CD4-positive, alpha-beta T cell treated with Interleukin-12 subunit alpha and Interleukin-12 subunit beta, for 1 hour (primary cell): ENCODE data around the gene MBP.

Experiments used
- DNase-seq: peaks from one replicate; pipeline ENCODE4 v3.0.0-alpha.2; 2020

MBP gene

GRCh38 chr18:77132369-77133050 lies at the start of gene MBP:
Gene MBP (minus strand): TSS chr18:77132783. CDS start chr18:77105261, 27,522 bp downstream.
- peak; percentile 70 for DNase-seq

DNA sequence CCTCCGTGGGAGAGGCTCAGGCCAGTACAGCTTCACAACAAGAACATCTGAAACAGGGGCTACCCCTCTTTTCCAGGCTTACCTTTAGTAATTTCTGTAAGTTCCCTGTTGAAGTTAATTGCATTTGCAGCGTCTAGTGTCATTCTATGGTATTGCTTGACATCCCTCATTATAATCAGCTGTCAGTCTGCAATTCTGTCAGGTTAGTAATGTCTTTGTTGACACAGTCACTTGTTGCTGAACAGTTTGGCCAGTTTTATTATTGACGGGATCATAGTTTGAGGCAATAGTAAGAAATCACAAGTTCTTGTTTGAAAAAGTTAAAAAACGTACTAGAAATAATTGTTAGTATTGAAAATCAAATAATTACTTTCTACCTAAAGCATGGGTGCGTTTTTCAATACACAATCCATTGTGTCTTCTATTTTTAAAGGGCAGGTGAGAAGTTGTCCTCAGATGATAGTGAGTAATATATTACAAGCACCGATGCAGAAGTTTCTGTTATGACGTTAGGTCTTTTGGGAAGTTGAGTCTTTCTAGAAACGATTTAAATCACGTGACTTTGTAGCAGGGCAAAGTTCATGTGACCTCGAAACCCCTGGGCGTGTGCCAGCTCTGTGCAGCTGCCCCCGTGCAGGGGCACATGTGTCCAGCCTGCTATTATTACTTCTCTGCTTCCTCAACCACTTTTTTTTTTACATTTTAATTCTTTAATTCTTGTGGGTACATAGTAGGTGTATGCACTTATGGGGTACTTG lies 49.5 kb upstream of the MBP start:
- no peak for DNase-seq

DNA sequence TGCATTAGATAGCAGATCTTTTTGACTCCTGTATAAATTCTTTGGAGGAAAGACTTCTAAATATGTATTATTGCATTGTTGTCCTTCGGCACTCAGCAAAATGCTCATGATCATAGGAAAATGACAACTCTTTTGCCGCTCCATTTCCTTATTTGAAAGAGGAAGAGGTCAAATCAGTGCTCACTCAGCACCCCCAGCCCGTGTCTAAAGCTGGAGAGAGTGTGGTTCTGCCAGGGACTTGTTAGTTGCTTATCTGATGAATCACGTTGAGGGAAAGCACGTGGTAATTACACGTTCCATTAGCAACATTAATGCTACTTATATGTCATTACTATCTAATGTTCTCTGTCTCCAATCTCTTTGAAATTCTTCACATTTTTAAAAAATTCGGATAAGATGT lies 46.0 kb upstream of the MBP start:
- peak; percentile 5 for DNase-seq

DNA sequence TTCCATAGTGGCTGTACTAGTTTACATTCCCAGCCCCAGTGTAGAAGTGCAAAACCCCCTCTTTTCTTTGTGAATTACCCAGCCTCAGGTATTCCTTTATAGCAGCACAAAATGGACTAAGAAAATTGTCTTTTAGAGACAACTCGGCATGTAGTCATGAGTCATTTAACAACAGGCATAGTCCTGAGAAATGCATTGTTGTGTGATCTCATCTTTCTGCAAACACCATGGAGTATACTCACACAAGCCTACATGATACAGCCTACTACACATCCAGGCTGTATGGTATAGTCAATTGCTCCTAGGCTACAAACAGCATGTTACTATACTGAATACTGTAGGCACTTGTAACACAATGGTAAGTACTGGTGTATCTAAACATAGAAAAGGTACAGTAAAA lies 44.4 kb upstream of the MBP start:
- no peak for DNase-seq

DNA sequence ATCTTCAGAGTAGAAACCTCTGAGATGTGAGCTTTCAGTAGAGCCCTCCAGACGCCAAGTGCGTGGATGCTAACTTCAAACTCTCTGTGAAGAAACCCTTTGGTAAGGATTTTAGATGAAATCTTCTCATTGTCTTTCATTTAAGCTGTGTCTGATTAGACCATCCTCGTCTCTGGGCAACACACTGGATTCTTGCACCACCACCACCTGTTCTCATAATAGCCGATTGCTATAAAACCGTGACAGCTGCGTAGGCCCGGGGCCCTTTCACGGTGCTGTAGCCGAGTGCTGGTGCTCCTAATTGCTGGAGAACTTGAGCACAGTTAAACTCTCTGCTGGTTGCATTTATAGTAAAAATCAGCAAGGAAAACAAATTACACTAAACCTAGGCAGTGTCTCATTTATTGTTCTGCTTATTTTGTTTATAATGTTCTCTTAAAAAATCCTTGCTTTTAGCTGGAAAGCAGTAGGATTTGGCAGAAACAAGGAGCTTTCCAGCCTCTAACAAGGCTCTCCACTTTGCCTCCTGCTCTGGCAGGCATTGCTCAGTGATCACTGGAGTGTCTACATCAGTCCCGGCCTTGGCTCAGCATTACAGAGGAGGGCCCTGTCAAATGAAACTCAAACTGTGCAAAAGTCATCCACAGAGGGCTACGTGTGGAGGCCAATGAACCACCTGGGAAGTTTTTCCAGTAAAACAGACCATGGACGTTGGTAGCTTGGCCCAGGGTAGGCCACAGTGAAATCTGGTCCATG lies 40.9 kb upstream of the MBP start:
- DNase-seq: no peak

DNA sequence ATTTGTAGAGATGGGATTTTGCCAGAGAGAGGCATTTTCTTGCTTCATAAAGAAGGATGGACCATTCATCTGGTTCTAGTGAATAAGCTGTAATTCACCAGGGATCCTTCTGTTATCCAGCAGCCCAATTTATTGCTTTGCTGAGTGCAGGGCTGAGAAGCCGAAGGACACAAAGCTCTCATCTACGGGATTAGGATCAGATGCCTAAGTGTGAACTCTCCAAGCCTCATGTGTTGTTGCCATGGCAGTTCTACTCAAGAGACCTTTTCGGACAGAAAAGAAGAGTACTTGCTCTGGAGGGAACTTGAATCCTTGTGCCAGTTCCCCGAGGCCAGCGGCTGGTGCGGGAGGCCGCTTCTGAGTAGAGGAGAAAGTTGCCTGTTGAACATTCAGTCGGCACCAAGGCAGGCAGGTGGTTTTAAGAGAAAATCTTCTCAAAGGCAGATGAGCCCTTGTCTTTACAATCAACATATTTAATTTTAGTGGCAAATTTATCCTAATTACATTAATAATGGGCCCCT lies 38.4 kb upstream of the MBP start:
- no peak for DNase-seq

DNA sequence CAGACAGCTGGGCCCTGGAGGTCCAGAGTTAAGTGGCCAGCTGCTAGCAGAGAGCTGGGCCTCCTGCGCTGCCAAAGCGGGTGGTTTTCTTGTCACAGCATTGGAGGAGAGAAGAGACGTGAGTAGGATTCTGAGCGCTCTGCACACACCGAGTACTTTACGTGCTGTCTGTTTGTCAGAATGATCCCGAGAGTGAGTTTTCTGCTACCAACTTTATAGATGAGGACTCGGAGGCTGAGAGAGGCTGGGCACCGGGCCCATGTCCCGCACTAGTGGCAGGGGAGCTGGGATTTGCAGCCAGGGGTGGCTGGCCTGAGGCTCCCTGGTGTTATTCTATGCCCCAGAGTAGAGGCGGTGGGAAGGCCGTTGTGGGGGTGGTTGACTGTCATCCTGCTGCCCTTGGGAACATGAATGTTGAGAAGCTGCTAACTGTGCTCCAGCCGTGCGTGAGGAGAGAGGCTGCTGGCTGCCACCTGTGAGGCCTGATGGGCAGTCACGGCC lies 36.3 kb upstream of the MBP start:
- no peak for DNase-seq

DNA sequence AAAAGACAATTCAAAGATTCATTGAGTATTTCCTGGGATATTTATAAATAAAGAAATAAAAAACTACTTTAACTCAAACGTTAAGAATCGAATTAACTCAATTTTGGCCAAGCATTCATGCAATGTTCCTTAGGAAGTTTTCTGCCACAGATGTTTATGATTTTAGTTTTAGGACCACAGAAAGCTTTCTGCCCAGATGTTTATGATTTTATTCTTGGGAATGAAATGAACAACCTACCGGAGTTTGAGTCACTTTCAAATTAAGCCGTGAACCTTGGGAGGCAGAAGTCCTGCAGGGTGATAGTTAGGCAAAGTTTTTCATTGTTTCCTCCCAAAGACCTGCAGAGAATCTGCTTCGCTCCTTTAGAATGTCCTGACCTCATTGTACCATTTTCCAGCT lies 34.7 kb upstream of the MBP start:
- no peak for DNase-seq

- no peak for DNase-seq
Measured at GRCh38 chr18:77166523-77166922, 33.9 kb upstream of the MBP start.

DNA sequence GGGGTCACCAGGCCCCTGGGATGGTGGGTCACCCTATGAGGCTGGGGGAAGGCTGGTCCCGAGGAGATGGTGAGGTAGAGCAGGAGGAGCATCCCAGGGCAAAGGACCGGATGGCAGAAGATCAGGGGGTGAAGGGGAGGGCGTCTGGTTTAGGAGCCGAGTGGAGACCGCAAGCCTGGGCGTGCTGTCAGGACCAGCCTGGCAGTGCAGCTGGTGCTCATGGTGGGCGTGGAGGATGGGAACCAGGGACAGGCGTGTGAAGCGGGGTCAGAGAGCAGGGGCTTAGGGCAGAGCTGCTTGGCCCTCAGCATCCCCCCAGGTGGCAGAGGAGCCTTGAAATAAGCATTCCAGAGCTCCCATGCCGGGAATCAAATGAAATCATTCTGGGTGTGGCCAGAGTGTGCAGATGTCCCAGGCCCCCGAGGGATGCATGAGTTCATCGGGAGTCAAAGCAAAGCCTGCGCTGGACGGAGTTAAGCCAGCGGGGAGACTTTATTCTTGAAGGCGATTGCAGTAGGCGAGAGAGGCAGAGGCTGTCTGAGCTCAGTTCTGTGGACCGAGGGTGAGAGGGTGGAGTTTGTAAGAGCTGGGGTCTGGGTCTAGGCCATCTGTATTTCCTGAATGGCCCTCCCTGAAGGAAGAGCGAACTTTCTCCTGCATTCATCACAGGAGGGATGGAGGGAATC lies 33.1 kb upstream of the MBP start:
- DNase-seq: no peak

- no peak for DNase-seq
Measured at GRCh38 chr18:77164763-77165485, 32.3 kb upstream of the MBP start.

GRCh38 chr18:77164026-77164425 lies 31.4 kb upstream of the MBP start:
- no peak for DNase-seq

DNA sequence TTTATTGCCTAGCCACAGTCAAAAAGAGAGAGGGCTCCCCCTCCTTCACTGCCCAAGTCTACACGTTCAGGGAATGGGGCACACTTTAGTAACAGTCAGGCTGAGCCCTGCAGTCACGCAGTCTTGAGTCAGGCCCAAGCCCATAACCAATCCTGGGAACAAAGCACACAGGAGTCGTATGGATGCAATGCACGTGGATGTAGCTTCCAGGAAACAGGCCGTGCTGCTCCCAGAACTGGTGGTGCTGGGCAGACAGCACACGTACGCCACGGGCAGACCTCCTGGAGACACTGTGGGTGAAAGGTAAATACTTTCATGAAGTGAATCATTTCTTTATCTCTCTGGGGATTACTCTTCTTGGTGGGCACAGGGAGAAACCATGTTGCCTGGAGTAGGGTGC lies 30.0 kb upstream of the MBP start:
- no peak for DNase-seq

DNA sequence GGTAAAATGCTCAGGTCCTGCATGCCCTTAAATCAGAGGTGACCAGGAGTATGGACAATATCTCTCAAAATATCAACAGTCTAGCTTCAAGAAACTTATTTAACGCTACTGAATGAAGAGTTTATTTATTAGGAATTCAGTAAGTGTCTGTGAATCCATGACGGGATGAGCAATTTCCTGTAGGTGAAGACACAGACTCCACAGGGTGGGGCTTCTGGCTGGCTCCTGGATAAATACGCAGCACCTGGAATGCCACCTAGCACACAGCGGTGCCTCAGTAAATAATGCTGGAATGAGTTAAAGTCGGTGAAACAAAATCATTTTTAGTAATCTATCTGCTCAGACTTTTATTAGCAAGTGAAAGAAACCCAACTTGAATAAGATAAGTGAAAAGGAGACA lies 29.4 kb upstream of the MBP start:
- no peak for DNase-seq

DNA sequence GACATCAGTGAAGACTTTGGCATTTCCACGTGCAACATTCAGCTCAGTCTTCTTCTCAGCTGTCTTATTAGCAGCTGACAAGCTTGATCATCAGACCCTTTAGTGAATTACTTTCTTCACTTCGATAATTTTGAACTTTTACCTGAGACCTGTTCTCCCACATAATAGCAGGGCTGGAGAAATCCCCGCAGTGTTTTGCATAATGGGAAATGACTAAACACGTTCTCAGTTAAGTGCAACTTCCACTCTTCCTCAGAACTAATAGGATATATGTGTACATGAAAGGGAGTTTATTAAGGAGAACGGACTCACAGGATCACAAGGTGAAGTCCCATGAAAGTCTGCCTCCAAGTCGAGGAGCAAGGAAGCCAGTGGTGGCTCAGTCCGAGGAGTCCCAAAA lies 28.8 kb upstream of the MBP start:
- no peak for DNase-seq

DNA sequence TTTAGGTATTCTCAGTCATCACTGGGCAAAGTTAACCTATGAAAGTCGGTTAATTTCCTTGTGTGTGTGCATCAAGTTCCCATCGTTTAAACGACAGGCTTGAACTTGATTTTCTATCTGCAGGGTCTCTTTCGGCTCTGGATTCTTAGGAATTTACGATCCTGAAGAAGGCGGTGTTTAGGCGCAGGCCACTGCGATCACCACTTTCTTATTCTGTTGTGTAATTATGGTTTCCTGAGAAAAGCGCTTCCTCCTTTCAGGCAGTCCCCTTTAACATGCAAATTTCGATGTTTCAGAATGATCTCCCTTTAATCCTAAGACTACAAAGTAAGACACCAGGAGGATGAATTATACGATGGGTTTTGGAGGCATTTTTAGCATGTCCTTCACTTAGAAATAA lies 27.9 kb upstream of the MBP start:
- no peak for DNase-seq

DNA sequence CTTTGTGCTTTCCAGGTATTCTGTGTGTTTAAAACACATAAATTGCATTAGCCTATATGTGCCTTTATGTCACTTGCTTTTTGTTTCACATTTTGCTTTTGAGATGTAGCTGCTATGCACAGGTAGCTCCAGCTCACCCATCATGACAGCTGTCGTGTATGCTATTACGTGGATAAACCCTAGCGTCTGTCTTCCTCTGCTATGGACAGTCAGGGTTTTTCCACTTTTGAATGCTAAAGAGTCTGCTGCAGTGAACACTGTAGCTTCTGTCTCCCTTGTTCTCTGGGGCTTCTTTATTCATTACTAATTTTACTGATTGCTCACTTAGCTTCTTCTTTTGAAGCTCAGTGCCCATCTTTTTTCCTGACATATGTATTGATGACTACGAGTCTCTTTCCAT lies 24.7 kb upstream of the MBP start:
- DNase-seq: no peak

GRCh38 chr18:77155031-77155430 lies 22.4 kb upstream of the MBP start:
- no peak for DNase-seq

DNA sequence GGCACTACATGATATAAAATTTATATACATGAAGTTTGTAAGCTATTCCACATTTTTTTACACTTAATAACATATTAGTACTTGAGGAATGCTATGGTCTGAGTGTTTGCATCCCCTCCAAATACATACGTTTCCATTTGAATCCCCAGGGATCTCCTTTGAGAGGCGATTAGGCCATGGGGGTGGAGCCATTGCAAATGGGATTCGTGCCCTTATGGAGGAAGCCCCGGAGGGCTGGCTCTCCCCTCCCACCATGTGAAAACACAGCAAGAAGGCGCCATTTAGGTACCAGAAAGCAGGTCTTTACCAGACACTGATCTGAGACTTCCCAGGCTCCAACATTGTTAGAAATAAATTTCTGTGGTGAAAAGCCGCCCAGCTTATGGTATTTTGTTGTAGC lies 20.8 kb upstream of the MBP start:
- no peak for DNase-seq

GRCh38 chr18:77151772-77152520 lies 19.4 kb upstream of the MBP start:
- no peak for DNase-seq

DNA sequence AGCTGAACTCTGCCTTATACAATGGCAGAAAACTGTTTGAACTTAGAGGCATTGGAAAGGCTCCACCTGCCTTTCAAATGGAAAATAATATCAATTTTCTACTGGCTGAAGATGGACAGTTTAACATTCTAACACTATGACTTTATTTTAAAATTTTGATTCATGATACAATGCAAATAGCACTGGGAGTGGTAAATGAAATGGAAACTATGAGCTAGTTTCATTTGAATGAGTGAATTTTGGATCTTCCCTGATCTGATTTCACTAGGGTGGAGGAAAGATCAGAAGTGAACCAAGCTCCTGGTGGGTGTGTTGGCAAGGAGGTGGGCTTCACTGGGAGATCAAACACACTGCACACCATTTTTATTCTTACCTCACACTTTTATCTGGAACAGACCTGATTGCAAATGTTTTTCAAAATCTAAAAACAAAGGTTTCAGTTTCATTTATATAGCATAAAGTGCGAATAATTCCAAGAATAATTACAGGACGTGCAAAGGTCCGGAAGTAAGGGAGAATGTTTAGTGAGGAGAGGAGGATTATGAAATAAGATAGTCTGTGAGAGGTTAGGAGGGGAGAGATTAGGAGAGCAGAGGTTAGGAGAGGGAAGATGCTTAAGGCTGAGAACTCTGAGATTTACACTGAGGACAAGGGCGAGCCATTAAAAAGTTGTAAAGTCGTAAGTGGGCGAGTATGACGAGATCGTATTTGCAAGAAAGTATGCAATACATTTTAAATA lies 18.6 kb upstream of the MBP start:
- no peak for DNase-seq
